GM19193 (cell line): ENCODE data around the gene SLC38A5.

Experiments used
- POLR2A ChIP-seq: IDR thresholded peaks from 4 replicates; pipeline ENCODE4 v1.6.1; 2011; ENCODE audit not compliant: insufficient read depth, insufficient read length; ENCODE audit errors: extremely low read depth

The SLC38A5 gene

GRCh38 chrX:48476919-48477318 is 6.9 kb upstream of the SLC38A5 start:
- no peak for TF ChIP-seq POLR2A

DNA sequence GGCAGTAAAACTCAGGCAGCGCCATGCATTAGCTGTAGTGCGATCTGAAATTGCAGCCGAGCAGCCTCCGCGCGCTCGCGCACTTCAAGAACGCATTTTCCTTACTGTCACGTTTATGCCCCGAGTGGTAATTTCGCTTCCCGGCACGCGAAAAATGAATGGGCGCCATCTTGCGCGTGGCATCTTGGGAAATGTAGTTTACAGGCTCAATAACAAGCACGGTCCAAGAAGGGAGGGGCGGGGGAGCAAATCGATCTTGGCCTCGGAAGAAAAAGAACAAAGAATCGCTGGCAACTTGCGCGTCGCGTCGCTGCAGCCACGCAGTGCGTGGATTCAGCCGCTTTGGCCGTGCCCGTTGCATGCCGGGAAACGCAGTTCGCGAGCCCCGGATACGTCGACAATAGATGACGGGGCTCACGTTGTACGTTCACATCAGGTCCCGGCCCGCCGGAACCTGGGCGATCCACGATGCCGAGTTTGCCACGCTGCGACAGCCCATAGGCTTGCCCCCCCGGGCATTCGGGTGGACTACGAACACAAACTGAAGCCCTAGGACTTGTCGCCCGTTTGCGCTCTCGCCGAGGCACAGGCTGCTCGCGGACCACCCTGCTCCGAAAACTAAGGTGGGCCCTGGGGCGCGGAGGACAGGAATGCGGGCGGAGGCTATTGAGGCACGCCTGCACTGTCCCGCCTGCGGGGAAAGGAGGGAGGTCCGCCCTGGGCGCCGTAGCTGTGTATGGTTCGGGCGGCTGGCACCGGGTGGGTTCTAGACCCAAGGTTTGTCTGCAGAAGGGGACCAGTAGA is 5.9 kb upstream of the SLC38A5 start, which contains the start of gene FTSJ1:
Gene FTSJ1 (plus strand): TSS at position 426 of the 804 bp plus-strand sequence. CDS start 1,849 bp downstream, outside the sequence.
- peak; percentile 67 for TF ChIP-seq POLR2A

DNA sequence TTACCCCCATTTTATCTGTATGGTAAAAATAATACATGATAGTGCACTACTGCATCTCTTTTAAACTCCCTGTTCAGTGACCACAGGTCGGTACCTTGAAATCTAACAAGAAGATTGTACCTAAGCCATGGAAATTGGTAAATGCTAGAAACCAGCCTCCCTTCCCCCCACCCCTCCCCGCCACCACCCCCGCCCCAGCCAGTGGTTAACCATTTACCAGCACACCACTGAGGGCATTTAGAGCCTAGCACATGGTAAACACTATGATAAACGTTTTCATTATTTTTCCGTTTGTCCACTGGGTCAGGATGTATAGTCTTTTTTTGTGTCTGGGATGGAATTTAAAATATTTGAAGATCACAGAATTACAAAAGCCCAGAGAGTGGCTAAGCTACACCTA is 5.2 kb upstream of the SLC38A5 start:
- no peak for TF ChIP-seq POLR2A

- no peak for TF ChIP-seq POLR2A
Measured at GRCh38 chrX:48474581-48474980, 4.5 kb upstream of the SLC38A5 start.

DNA sequence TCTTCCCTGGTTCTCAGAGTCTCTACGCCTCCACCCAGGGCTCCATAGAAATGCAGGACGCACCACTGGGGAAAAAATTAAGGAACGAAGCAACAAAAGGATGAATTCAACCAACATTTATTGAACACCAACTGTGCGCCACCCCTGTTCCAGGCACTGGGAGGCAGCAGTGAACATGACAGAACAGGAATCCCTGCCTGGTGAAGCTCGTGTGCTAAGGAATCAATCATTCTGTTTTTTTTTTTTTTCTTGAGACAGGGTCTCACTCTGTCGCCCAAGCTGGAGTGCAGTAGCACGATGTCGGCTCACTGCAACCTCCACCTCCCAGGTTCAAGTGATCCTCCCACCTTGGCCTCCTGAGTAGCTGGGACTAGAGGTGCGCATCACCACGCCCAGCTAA is 4.1 kb upstream of the SLC38A5 start:
- TF ChIP-seq POLR2A = no peak

GRCh38 chrX:48473704-48473990 is 3.6 kb upstream of the SLC38A5 start:
- TF ChIP-seq POLR2A = no peak

- no peak for TF ChIP-seq POLR2A
Measured at GRCh38 chrX:48472851-48473703, 3.0 kb upstream of the SLC38A5 start.

- no peak for TF ChIP-seq POLR2A
Measured at GRCh38 chrX:48472225-48472624, 2.2 kb upstream of the SLC38A5 start.

DNA sequence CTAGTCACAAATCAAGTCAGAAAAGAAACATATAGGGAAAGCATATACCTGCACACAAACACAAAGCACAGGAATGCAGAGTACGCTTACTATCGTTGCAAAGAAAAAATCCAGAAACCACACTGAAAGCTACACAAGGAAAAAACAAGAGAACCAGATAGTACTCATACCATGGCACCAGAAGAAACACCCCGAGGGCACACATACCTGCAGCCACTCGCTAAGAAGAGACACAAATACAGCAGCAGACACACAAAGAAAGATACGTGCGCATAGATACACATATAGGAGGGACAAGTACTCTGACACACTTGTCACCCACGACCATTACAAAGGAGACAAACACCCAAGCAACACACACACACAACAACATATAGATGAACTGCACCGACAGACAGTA is 1.4 kb upstream of the SLC38A5 start:
- TF ChIP-seq POLR2A = no peak

GRCh38 chrX:48470833-48471118 is 716 bp upstream of the SLC38A5 start:
- no peak for TF ChIP-seq POLR2A

DNA sequence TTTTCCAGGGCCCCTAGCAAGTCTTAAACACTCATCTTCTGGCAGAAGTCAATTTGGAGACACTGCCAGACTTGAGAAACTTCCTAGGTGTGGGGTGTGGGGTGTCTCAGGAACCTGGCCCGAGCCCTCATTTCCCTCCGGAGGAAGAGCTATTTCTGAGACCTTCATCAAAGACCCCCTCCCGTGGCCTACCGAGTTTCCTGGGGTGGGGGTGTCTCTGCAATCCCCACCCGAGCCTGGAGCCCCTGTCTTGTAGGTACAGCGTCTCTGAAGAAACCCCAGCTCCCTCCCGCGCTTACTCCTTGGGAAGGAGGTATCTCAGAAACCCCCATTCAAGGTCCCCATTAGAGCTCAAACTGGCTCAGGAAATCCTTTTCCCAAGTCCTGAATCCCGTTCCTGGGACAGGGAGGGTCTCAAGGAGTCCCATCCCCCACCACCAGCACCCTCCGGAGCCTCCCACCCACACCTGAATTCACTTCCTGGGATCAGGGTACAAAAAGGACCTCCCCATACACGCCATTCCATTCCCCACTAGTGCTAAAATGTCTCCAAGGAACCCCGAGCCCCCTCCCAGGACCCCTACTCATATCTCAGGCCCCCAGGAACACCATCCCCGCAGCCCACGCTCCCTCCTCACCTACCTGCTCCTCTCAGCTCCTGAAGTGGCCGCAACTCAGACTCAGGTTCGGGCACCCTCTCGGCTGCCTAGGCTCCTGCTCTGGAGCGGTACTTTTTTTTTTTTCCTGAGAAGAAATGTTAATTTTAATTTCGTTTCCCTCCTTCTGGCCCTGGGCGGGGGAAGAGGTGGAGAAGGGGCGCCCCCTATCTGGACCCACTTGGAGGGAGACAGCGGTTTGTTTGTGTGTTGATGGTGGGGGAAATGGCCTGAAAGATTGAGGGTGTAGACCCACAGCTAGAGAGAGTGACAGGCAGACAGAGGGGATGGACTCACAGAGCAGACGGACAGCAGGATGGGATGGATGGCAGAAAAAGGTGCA is 1.1 kb downstream of the SLC38A5 start:
- TF ChIP-seq POLR2A = no peak

DNA sequence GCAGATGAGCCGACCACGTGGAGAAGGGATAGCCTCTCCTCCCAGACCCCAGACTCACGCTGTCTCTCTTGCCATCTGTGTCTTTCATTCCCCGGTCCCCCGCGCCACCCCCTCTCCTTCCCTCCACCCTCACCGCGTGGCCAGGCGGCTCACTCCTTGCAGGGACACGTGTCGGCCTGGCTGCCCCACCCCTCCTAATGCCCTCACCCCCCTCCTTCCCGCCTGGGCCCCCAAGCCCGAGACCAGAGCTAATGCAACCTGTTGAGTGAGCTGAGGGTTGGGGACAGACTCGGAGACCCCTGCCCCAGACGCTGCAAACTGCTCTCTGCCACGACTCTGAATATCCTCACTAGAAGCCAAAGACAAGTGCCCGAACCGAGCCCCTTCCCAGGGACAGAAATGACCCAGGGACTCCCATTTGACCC is 1.8 kb downstream of the SLC38A5 start:
- TF ChIP-seq POLR2A = peak; percentile 6

DNA sequence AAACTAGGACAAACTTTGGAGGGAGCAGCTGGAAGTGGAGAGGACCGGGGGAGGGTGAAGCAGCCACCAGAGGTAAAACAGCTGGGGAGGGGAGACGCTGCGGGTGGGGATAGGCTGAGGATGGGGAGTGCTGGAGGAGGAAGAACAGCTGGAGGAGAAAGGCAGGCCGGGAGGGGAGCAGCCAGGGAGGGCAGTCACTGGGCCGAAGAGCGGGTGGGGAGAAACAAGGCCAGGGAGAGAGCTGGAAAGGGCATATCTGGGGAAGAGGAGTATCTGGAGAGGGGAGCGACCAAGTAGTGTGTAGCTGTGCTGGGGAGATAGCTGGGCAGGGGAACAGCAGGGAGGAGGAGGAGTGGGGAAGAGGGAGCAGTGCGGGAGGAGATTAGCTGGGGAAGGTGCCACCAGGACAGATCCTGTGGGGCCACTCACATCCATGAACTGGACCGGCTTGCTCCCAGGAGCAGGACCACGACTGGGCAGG is 2.7 kb downstream of the SLC38A5 start:
- no peak for TF ChIP-seq POLR2A

DNA sequence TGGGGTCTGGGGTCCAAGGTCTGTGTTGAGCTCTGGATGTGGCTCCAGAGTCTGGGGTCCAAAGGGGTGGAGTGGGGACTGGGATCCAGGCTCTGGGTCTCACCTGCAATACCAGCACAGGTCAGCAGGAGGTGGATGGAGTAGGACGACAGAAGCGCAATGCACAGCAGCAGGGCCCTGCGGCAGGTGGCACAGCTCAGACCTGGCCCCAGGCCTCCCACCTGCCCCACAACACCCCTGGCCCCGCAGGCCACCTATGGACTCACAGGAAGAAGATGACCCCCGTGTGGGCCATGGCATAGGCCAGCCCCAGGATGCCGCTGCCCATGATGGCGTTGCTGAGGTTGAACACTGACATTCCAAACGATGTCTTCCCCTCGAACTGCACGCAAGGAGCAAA is 3.4 kb downstream of the SLC38A5 start:
- TF ChIP-seq POLR2A = no peak
